ENCODE results near the gene MED29. TPM values are rescaled to one million over a fixed set of nuclear protein-coding genes. Genes with fewer than 3 reads are reported as not detected.

MED29 gene
- total and polyA plus RNA-seq, 2 of the 4 experiments (the other 2 are of a cell fraction) = 17.6 to 28.8 TPM

DNA sequence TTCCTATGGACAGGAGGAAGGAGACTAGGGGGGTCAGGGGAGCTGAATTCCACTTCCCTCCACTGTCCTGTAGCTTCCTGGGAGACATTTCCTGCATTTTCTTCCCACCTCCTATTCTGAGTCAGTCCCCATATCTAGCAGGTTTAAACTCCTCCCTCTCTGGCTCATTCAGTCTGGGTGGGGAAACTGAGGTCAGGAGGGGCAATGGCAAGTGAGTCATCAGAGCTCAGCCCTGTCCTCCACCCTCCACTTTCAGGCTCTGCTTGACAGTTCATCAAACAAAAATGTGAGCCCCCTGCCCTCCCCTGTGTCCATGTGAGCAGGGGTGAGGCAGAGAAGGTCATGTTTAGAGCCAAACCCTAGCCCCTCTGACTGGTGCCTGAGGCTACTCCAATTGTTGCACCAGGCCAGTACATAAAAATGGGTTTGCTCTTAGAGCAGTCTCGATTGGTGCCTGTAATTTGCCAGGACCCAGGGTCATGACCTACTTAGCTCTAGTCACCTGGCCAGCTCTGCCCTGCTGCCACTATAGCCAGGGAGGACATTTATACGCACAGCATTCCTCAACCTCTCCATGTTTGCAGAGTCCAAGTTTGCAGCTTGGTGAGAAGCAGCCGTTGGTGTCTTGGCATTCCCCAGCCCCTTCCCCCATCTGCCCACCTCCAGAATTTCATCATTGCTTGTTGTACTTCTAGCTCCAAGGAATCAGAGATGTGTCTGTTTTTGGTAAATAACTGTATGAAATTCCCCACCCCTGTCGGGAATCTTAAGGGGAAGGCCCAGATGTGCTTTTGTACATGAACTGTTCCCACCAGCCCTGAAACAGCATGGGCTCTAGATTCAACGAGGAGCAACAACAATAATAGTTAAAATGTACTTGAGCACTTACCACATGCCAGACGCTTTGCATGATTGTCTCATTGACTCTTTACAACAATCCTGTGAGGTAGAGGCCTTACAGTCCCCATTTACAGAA lies 28.2 kb upstream of the MED29 start:
- Histone ChIP-seq H3K14ac (replicated peaks; ENCODE audit: low read depth, low read length) (peak overlapping the region; percentile 76), H2BK120ac (ENCODE audit: low read depth, low read length) (peak overlapping the region; percentile 75), H3K4me3 (ENCODE audit: insufficient read depth, low read depth, low read length) (no peak overlapping the region), H2BK5ac (ENCODE audit: low read depth, low read length, poor library complexity, severe bottlenecking) (peak overlapping the region; percentile 80), H3K4ac (ENCODE audit: low read depth, low read length) (peak overlapping the region; percentile 95), H2BK15ac (ENCODE audit: low read depth, low read length) (0 out of 3 replicates have a peak overlapping the region, but pooled peaks have one; percentile 5), H2BK20ac (ENCODE audit: low read depth, low read length) (peak overlapping the region; percentile 53; the same call in 1 of the 2 replicates), H3K9me1 (ENCODE audit: insufficient read depth, low read length) (peaks cover 24% of the 10 kb centered on the region), H3K56ac (ENCODE audit: extremely low read depth, insufficient read depth, low read length) (0 out of 2 replicates have a peak overlapping the region, but pooled peaks have one; percentile 8), H3K23ac (ENCODE audit: low read depth, low read length) (peak overlapping the region; percentile 58; the same call in 1 of the 2 replicates), H4K20me1 (ENCODE audit: insufficient read depth, low read length) (peaks cover 15% of the 10 kb centered on the region; the same call in 1 of the 2 replicates), H4K5ac (ENCODE audit: low read depth, low read length) (peak overlapping the region; percentile 56), H3K27me3 (ENCODE audit: control insufficient read depth, insufficient read depth, low read length) (no peaks in the 10 kb centered on the region), H3K79me1 (ENCODE audit: low read depth in 1 of 2, low read length in 2 of 2) (peaks cover 20 to 69% of the 10 kb centered on the region in 2 experiments), H2AK5ac (ENCODE audit: low read depth, low read length) (peak overlapping the region; percentile 55; the same call in 1 of the 2 replicates), H3K9ac (ENCODE audit: low read depth, low read length) (no peak overlapping the region), H3K36me3 (ENCODE audit: control insufficient read depth, insufficient read depth, low read length) (peaks cover 20% of the 10 kb centered on the region), H2AFZ (replicated peaks; ENCODE audit: low read length, poor library complexity) (peak overlapping the region; percentile 61), H4K91ac (ENCODE audit: insufficient read depth, low read depth, low read length) (peak overlapping the region; percentile 74), H2AK9ac (replicated peaks; ENCODE audit: low read depth, low read length, poor library complexity) (peak overlapping the region; percentile 81), H3K9me3 (ENCODE audit: control insufficient read depth, insufficient read depth, low read length) (no peaks in the 10 kb centered on the region), H3K18ac (ENCODE audit: low read depth, low read length) (peak overlapping the region; percentile 26; the same call in 1 of the 2 replicates), H3K4me2 (ENCODE audit: low read depth, low read length) (peak overlapping the region; percentile 2; the same call in 1 of the 2 replicates), H3K4me1 (ENCODE audit: control insufficient read depth, insufficient read depth, low read length) (peaks cover 25% of the 10 kb centered on the region), H4K8ac (ENCODE audit: low read depth in 2 of 2, low read length in 2 of 2) (peak overlapping the region; percentile 19 to 87; a peak in 3 of 4 replicates), H3K27ac (ENCODE audit: insufficient read depth, low read length) (peak overlapping the region; percentile 50)
- 80% methylated on average over 1 of the region's 6 CpGs; no CpG with 5 or more reads in 1 of the 2 experiments for WGBS, 2 experiments (ENCODE audit: extremely low coverage in 2 of 2, insufficient read length in 1 of 2)
- TF ChIP-seq FOS (IDR thresholded peaks at IDR 0.05; ENCODE audit: low read depth, low read length) = peak; percentile 82
- 0 out of 2 replicates have a peak, but pooled peaks have one; percentile 11 for TF ChIP-seq USF2 (IDR thresholded peaks at IDR 0.05; ENCODE audit: low read depth, low read length)
- no peak for TF ChIP-seq MAFK (IDR thresholded peaks at IDR 0.05; ENCODE audit: low read depth, low read length)
- TF ChIP-seq NFE2L2 (IDR thresholded peaks at IDR 0.05; ENCODE audit: low read depth, low read length) = no peak
- TF ChIP-seq MAZ (IDR thresholded peaks at IDR 0.05; ENCODE audit: borderline replicate concordance, low read depth, low read length) = no peak
- TF ChIP-seq CEBPB (IDR thresholded peaks at IDR 0.05; ENCODE audit: low read depth, low read length) = peak; percentile 1; the same call in 1 of the 2 replicates
- ChIA-PET POLR2A (ENCODE audit: unreplicated experiment) (no interaction called here), CTCF (interaction anchor here (0.5 kb wide), 1 partner anchor 441 kb away, joined by 4 read pairs; no protein-coding TSS in a partner anchor)
- DNase-seq = peak; percentile 85
- intact Hi-C loops (cut with micrococcal nuclease) = loop anchor here (2.0 kb wide), 1 partner anchor 20 kb away; the partner anchor contains the start of gene SAMD4B
- dilution Hi-C loops (cut with HindIII; ENCODE audit: low sequenced_read_pairs, unreplicated experiment) = no loop called here
- peak; percentile 83 for ATAC-seq (ENCODE audit: low read depth)
- in situ Hi-C loops (cut with MboI; ENCODE audit: low sequenced_read_pairs) = no loop called here
- BruUV-seq (replicated peaks) = no TSS peak
